Activated gamma-delta T cell (primary cell): ENCODE data around the gene MCHR1.

Source experiments
- DNase-seq: peaks from one replicate; lab custom pipeline; 2025; lab: John Stamatoyannopoulos, UW
- total RNA-seq, 2 donors: gene quantifications; one replicate each; lab custom pipeline; 2026; lab: John Stamatoyannopoulos, UW

MCHR1 gene, protein sequence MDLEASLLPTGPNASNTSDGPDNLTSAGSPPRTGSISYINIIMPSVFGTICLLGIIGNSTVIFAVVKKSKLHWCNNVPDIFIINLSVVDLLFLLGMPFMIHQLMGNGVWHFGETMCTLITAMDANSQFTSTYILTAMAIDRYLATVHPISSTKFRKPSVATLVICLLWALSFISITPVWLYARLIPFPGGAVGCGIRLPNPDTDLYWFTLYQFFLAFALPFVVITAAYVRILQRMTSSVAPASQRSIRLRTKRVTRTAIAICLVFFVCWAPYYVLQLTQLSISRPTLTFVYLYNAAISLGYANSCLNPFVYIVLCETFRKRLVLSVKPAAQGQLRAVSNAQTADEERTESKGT
- total RNA-seq = 0.05 to 0.09 reads per million in 2 donors

DNA sequence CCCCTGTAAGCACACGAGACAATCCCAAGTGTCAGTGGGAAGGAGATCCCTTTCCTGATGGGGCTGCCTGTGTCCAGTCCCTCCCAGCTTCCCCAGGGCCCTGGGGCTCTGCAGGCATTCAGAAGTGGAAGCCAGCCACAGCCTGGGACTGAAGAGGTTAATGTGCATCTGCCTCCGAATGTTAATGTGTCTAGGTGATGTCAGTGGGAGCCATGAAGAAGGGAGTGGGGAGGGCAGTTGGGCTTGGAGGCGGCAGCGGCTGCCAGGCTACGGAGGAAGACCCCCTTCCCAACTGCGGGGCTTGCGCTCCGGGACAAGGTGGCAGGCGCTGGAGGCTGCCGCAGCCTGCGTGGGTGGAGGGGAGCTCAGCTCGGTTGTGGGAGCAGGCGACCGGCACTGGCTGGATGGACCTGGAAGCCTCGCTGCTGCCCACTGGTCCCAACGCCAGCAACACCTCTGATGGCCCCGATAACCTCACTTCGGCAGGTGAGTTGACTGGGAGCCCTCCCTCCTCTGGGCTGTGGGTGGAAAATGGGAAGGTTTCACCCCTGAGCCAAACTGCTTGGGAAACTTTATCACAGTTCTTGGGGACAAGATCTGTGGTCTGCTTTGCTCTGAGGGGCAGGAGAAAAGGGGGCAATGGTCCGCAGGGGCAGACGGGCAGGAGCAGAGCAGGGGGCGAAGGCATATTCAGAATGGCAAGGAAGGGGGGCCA lies at the start of gene MCHR1:
Gene MCHR1 (plus strand): TSS at position 236 of the 715 bp plus-strand sequence. CDS start 169 bp downstream, at position 405.
- no peak for DNase-seq

DNA sequence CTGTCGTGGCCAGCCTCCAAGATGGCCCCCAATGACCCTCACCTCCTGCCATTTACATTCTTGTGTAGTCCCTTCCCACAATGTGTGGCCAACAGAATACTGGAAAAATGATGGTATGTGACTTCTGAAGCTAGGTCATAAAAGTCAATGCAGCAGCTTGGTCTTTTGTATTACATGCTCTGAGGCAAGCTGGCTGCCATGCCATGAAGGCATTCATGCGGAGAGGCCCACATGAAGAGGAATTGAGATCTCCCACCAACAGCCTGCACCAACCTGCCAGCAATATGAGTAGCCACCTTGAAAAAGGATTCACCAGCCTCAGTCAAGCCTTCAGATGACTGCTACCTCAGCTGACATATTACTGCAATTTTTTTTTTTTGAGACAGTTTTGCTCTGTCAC lies 47.4 kb upstream of the MCHR1 start:
- no peak for DNase-seq

DNA sequence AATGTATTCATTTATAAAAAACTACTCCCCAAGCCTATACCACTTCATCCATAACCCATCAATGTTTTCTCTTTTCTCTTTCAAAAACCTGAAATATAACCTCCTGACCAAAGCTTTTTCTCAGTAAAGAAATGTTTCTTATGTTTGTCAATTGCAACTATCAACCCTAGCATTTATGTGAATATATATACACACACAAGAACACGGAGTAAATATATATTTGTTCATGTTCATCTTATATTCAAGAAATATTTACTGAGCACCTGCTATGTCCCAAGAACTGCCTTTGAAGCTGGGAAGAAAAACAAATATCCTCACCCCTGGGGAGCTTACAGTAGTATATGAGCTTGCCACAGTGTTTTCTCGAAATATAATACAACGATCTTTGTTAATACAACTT lies 46.2 kb upstream of the MCHR1 start:
- no peak for DNase-seq

DNA sequence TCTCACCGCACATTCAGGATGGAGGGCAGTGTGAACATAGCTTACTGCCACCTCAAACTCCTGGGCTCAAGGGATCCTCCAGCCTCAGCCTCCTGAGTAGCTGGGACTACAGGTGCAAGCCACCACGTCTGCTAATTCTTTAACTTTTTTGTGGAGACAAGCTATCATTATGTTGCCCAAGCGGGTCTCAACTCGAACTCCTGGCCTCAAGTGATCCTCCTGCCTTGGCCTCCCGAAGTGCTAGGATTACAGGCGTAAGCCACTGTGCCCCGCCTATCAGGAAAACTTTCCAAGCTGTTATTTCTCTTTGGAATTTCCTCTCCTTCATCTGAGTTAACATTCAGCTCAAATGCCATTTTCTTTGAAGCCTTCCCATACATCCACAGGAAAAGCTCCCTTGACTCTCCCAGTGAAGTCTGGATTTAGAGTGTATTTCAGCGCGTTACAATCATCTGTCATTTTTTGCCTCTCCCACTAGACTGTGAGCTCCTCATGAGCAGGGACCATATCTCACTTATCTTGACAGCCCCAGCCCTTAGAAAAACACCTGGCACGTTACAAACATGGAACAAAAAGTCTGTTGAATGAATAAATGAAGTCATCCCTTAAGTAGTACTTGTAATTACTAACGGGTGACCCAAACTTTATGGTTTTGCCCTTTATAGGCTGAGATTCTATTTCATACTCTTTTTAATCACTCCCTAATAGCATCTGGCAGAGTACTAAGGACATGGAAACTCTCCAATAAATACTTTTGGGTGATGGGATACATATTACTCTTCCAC lies 45.0 kb upstream of the MCHR1 start:
- no peak for DNase-seq

DNA sequence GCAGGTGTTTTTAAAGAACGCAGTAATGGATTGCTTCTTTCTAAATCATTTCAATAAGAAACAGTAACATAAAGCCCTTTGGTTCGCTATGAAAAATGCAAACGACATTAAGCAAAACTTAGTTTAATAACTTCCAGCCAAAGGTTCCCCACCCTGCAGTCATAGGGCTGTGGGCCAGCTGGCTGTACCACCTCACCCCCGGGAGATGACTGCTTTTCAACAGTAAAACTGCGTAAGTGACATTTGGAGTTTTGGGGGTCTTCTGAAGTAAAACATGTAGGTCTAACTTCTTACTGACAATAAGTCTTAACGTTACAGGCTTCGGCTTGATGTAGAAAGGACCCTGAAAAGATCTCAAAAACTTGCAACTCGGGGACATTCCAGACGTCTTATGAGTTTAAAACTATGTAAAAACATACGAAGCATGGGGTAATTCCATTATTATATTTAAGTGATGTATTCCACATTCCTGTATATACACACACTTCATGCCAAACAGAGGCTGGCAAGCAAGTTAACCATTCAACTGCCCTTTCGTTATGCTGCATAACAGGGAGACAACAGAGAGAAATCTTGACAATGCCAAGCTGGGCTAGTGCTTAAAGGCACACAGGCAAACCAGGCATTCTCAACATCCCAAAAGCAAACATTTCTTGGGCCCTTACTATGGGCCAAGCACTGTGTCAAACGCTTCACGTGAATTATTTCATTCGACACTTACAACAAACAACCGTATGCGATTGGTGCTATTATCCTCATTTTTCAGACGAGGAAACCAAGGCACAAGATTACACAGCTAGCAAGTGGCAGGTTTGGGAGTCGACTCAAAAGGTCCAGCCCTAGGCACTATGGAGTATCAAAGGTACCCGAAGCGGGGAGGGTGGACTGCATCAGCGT lies 44.0 kb upstream of the MCHR1 start:
- no peak for DNase-seq

DNA sequence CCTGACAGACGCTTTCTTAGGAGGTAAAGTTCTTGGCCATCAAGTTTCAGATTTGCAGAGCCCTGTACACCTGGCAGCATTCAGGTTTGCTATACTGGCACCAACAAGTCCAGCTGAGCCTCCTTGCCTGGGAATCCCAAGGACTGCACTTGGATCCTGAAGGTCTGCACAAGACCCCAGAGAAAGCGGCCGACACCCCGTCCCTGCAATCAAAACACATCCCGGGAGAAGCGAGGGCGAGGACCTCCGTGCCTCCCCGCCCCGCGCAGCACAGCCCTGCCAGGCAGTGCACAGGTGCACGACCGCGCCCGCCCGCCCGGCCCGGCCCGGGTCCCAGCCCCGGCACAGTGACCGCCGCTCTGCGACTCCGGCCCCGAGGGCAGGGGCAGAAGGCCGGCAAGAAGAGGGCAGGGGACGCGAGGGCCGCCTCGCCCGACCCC lies 43.3 kb upstream of the MCHR1 start:
- no peak for DNase-seq

DNA sequence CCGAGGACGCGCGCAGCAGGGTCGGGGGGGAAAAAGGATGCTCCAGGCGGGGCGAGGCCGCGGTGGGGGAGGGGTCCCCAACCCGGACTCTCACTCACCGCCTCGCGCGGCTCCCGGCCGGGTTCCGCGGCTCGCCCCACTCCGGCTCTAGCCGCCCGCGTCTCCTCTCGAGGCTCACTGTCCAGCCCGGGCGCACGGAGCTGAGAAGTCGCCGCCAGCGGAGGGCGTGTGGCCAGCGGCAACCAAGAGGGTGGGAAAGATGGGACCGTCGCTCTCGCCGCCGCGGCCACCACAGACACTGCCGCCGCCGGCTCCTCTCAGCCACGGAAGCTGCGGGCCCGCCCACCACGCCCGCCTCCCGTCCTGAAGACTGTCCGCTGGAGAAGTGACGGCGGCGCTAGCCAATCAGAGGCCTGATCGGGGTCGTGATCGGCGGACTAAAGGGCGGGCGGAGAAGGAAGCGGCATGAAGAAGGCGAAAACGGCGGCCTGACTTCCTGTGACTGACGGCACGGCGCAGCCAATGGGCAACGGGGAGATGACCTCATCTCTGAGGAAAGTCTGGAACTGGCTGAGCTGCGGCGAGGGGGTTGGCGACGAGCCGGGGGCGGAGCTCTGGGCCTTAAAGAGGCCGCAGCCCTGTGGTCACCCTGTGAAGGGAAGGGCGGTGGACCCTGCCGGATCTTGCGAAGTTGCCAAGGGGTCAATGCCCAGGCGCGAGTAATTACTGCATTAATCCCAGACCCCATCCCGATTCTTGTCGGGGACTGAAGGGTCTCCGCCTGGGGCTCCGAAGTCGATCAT lies 42.7 kb upstream of the MCHR1 start, which contains the start of gene MRTFA:
Gene MRTFA (minus strand): TSS at position 340 of the 803 bp plus-strand sequence.
- peak; percentile 98 for DNase-seq

DNA sequence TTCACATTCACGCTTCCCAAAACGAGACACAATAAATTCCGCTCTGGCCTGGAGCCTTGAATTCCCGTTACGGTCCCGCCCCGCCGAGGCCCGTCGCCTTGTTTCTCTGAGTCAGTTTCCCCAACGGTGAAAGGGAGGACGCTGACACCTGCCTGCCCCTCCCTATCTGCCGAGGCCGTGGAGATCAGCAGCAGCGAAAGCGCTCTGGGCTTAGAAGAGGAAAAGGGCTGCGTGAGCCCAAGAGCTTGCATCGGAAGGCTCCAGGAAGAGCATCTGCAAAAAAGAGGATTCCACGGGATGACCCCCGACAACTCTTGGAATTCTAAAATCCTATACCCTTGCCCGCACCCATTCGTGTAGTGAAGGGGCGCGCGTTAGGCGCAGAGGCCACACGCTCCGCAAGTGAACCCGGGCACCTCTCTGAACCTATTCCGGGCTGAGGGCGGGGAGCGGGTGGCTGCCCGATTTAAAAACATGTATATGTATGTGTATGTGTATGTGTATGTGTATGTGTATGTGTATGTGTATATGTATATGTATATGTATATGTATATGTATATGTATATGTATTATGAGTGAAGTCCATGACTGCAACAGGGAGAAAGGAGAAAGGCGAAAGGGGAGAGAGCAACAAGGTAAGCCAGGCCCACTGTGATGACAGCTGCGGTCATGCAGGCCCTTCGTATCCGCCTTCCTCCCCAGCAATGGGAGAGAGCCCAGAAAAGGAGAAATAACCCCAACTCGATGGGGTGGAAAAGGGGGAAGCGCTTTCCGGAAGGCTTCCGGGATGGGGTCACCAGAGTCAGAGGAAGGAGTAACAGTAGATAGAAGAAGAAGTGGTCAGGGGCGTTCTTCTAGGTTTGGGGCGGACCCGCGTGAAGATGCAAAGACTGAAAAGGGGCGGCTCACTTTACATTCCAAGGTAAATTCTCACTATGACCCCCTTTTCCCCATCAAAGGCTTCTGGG lies 41.8 kb upstream of the MCHR1 start:
- peak; percentile 31 for DNase-seq

DNA sequence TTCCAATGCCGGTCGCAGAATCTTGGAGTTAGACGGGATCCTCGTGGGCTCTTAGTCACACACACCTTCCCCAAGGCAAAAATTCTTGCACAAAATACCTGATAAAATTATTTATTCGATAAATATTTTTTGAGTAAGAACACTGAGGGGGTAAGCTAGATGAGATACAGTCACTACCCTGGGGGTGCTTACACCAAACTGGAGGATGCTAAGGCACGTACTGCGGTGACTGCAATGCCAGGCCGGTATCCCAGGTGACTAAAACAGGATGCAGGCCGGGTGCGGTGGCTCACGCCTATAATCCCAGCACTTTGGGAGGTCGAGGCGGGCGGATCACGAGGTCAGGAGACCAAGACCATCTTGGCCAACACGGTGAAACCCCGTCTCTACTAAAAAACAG lies 41.0 kb upstream of the MCHR1 start:
- no peak for DNase-seq

DNA sequence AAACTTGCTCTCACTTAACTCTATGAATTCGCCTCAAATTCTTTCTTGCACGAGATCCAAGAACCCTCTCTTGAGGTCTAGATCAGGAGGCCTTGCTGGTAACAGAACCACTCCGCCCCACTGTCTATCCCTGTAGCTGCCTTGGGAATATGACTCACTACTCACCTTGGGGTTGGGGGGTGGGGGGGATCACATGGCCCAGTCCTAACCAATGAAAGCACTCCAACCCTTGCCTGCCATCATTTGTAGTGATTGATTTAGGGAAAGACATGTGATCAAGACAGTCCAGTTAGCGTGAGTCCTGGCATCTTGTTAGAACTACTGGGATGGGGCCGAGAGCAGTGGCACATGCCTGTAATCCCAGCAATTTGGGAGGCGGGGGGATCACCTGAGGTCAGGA lies 38.0 kb upstream of the MCHR1 start:
- DNase-seq = no peak

DNA sequence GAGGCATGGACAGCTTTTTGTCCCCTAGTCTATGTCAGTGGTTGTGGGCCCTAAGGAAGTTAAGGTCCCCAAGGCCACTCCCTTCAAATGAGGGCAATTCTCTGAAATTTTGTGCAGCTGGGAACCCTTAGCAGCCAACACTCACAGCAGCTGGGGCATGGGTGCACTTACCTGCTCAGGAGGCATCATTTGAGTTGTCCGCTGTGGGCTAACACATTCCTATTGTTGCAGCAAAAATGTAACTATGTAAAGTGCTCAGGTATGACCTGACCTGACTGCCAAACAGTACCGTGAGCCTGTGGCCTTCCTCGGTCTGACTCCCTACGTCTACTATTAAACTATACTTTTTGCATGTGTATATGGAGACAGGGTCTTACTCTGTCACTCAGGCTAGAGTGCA lies 37.0 kb upstream of the MCHR1 start:
- no peak for DNase-seq

DNA sequence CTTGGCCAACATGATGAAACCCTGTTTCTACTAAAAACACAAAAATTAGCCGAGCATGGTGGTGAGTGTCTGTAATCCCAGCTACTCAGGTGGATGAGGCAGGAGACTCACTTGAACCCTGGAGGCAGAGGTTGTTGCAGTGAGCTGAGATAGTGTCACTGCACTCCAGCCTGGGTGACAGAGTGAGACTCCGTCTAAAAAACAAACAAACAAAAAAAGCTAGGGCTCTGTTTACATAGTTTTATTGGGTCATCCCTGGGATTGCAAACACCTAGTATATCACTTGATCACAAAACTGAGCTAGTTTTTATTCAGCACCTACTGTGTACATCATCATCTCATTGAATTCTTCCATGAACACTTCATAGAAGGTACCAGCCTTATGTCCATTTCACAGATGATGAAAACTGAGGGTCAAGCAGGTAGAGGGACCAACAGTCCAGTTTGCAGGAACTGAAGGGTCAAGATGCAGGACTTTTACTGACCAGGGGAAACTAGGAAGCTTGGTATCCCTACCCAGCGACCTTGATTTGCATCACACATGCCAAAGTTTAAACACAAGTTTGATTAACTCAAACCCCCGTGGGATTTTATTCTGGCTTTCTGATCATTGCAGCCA lies 33.6 kb upstream of the MCHR1 start:
- DNase-seq = no peak

DNA sequence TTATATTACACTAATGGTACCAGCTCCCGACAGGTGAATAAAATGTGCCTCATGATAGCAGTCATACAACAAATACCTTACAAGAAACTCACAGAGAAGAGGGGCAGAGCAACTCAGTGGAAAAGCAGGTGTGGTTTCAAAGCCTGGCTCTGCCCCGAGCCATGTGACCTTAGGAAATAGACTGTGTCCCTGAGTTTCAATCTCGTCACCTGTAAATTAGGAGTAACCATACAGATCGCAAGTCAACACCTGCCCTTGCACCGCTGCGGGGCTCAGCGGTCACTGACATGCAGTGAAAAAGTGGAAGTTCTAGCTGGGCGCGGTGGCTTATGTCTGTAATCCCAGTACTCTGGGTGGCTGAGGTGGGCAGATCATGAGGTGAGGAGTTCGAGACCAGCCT lies 30.9 kb upstream of the MCHR1 start:
- no peak for DNase-seq

DNA sequence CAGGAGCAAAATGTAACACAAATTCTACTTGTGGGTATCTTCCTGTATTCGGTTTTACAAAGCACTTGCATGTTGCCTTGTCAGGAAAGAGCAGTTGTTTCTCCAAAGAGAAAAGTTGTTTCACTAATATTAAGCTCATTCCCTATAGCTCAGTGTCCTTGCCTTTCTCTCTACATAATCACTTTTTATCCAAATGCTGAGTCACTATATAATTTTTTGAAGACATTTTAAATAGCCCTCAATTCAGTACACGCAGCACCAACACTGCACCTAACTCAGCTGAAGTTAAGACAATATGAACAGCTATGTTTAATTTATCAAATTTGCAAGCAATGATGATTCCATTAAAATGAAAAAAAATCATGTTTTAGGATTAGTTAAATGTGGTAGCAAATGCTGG lies 28.2 kb upstream of the MCHR1 start:
- no peak for DNase-seq

DNA sequence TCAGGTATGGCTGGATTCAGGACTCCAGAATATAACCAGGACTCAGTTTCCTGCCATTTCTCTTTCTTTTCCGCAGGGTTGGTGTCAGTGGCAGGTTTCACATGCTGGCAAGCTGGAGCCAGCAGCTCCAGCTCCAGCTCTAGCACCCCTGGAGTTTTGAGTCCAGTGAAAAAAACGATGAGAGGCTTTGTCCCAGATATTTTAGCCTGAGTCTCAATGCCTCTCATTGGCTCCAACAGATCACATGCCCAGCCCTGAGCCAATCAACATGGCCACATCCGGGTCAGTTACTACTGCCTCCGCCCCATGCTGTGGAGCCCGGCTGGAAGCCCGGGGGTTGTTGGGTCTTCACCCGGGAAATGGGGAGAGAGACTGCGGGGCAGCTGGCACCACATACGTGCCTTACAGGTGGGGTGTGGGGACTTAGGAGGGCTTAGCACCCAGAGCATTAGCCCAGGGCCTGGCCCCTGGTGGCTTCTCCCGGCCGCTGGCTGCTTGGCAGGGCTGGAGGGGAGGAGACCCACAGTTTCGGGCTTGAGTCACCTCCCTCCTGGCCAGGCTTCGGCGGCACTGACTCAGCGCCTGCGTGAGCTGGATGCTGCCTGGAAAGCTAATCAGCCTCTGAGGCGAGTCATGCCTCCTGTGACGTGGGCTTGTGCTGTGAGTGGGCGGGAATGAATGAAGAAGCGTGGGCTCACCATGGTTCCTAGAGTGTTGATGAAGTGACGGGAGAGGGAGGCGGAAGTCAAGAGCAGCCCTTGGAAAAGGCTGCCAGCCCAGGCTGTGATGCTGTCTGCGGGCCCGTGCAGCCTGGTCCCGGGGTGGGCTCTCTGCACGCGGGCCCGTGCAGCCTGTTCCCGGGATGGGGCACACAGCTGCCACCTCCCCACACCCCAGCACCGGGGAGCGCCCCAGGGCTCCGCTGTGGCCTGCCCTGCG lies 27.5 kb upstream of the MCHR1 start:
- peak; percentile 25 for DNase-seq

DNA sequence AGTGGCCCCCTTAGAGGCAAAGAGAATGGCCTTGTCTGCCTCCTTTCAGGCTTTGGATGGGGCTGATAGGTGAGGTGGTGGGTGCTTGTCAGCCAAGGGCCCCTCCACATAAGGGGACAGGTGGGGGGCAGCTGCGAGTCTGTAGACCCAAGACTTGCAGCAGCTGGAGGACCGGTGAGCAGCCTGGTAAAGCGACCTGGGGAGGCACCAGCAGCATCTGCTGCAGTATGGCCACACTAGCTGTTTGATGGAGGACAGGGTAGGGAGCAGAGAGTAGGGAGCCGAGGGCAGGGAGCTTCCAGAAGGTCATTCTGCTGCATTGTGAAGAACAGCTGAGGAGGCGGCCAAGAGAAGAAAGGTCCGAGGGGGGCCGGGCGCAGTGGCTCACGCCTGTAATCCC lies 25.9 kb upstream of the MCHR1 start:
- DNase-seq = no peak

DNA sequence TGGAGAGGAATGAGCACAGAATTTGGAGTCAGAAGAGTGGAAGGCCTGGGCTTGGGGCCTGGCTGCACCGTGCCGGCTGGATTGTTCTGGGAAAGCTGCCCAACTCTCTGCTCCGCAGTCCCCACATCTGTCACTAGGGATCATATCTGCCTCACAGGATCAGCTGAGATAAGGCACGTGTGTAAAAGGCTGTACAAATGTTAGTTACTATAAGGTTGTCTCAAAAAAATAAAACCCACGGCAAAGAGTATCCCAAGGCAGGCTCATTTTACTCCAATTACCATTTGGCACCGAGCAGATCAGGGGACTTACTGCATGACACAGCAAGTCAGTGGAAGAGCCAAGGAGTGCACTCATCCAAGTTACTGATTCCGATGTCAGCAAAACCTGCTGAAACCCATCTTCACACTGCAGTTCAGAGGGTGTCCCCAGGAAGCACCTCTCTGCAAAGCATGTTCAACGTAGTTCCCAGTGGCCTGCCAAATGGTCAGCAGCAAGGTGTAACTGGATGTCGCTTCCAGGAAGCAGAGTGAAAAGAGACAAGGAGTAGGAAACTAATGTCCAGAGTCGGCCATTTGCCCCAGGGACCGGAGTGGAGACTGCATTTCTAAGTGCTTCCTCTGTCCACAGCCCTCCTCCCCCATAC lies 24.6 kb upstream of the MCHR1 start:
- DNase-seq = no peak
